Panc1 (cell line): ENCODE measurements around the gene PSMB5.

Experiments
- POLR2AphosphoS5 ChIP-seq: IDR thresholded peaks from 2 replicates; pipeline ENCODE4 v1.6.1; 2012; ENCODE audit warnings: mild to moderate bottlenecking, low read depth, low read length, moderate library complexity
- SIN3A ChIP-seq: IDR thresholded peaks from 2 replicates; pipeline ENCODE4 v1.6.1; 2012; ENCODE audit warnings: low read depth, mild to moderate bottlenecking, low read length, moderate library complexity, borderline replicate concordance; ENCODE audit not compliant: insufficient read depth
- TCF7L2 ChIP-seq: IDR thresholded peaks from 2 replicates; pipeline ENCODE4 v1.6.1; 2011; ENCODE audit warnings: mild to moderate bottlenecking, low read depth, low read length, inconsistent platforms
- TF ChIP-seq, protein P1 (sequence below): fragments of 450-650 bp; IDR thresholded peaks from 2 replicates; pipeline ENCODE4 v1.5.1; 2017; ENCODE audit warnings: mild to moderate bottlenecking
- TF ChIP-seq, protein P2 (sequence below), 2 experiments: IDR thresholded peaks; 2 replicates each; pipeline ENCODE4 v1.6.1; 2011 to 2012; ENCODE audit warnings: low read depth in 2 of 2, control low read depth in 1 of 2, low read length in 1 of 2, mild to moderate bottlenecking in 1 of 2, moderate library complexity in 1 of 2; ENCODE audit not compliant: insufficient read depth in 1 of 2

- TF ChIP-seq, protein P1, sequence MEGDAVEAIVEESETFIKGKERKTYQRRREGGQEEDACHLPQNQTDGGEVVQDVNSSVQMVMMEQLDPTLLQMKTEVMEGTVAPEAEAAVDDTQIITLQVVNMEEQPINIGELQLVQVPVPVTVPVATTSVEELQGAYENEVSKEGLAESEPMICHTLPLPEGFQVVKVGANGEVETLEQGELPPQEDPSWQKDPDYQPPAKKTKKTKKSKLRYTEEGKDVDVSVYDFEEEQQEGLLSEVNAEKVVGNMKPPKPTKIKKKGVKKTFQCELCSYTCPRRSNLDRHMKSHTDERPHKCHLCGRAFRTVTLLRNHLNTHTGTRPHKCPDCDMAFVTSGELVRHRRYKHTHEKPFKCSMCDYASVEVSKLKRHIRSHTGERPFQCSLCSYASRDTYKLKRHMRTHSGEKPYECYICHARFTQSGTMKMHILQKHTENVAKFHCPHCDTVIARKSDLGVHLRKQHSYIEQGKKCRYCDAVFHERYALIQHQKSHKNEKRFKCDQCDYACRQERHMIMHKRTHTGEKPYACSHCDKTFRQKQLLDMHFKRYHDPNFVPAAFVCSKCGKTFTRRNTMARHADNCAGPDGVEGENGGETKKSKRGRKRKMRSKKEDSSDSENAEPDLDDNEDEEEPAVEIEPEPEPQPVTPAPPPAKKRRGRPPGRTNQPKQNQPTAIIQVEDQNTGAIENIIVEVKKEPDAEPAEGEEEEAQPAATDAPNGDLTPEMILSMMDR = no peak
- no peak for TF ChIP-seq POLR2AphosphoS5
- TF ChIP-seq, protein P2, sequence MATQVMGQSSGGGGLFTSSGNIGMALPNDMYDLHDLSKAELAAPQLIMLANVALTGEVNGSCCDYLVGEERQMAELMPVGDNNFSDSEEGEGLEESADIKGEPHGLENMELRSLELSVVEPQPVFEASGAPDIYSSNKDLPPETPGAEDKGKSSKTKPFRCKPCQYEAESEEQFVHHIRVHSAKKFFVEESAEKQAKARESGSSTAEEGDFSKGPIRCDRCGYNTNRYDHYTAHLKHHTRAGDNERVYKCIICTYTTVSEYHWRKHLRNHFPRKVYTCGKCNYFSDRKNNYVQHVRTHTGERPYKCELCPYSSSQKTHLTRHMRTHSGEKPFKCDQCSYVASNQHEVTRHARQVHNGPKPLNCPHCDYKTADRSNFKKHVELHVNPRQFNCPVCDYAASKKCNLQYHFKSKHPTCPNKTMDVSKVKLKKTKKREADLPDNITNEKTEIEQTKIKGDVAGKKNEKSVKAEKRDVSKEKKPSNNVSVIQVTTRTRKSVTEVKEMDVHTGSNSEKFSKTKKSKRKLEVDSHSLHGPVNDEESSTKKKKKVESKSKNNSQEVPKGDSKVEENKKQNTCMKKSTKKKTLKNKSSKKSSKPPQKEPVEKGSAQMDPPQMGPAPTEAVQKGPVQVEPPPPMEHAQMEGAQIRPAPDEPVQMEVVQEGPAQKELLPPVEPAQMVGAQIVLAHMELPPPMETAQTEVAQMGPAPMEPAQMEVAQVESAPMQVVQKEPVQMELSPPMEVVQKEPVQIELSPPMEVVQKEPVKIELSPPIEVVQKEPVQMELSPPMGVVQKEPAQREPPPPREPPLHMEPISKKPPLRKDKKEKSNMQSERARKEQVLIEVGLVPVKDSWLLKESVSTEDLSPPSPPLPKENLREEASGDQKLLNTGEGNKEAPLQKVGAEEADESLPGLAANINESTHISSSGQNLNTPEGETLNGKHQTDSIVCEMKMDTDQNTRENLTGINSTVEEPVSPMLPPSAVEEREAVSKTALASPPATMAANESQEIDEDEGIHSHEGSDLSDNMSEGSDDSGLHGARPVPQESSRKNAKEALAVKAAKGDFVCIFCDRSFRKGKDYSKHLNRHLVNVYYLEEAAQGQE (IDR thresholded peaks at IDR 0.05; ENCODE audit: insufficient read depth in 1 of 2, low read depth in 2 of 2, low read length in 1 of 2) = no peak
- TF ChIP-seq TCF7L2 = no peak
- TF ChIP-seq SIN3A = no peak
Observed at GRCh38 chr14:22977684-22978486, 56.8 kb downstream of the PSMB5 start.
